ENCODE results near the gene SSC4D. TPM values are rescaled to one million over a fixed set of nuclear protein-coding genes. Genes with fewer than 3 reads are reported as not detected.

The SSC4D gene
- total and polyA plus RNA-seq, 2 of the 8 experiments (the other 6 are each of a cell fraction or from before 2014, with no cell fraction given), result 11.8 to 27.5 TPM

DNA sequence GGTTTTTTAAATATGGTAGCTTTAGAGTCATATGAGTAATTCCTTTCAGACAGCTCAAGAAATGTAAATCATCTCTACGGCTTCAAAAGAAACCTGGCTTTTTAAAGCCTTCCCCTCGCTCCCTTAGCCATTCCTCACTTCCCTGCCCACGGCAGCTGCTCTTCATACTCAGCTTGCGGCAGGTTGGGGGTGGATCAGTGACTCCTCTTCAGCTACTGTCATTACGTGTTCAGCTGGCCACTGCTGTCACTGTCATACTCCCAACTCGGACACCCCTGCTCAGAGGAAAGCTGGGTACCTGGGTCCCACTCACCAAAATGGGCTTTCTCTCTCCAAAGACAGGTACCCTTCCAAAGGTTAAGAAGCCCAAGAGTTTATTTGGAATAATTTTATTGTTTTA lies 57.3 kb downstream of the SSC4D start:
- Histone ChIP-seq H3K36me3 (ENCODE audit: control insufficient read depth in 2 of 4, insufficient read depth in 4 of 4, low read length in 3 of 4) (peaks cover 8 to 52% (median 28%) of the 10 kb centered on the region in 4 experiments; a peak in 7 of 8 replicates), H2AFZ (ENCODE audit: low read length) (no peak overlapping the region), H2BK20ac (ENCODE audit: low read length) (no peak overlapping the region), H4K91ac (replicated peaks; ENCODE audit: insufficient read length, low read length) (no peak overlapping the region), H4K5ac (ENCODE audit: insufficient read length, low read depth, low read length) (no peak overlapping the region), H3K79me1 (ENCODE audit: low read depth, low read length) (no peaks in the 10 kb centered on the region), H3K9ac (replicated peaks in 1 of 4; ENCODE audit: extremely low read depth in 1 of 4, low read depth in 3 of 4, low read length in 3 of 4) (no peak overlapping the region), H3K56ac (replicated peaks; ENCODE audit: insufficient read length, low read depth, low read length) (no peak overlapping the region), H3K4ac (replicated peaks; ENCODE audit: insufficient read length, low read depth, low read length) (no peak overlapping the region), H3K23me2 (ENCODE audit: low read depth, low read length) (no peaks in the 10 kb centered on the region), H4K8ac (ENCODE audit: extremely low read depth, insufficient read depth, low read length) (no peak overlapping the region), H3K23ac (ENCODE audit: insufficient read length) (no peak overlapping the region), H3K4me1 (replicated peaks in 1 of 4; ENCODE audit: control insufficient read depth in 3 of 4, insufficient read depth in 4 of 4, low read length in 3 of 4) (peaks cover 0 to 3% (median 1%) of the 10 kb centered on the region in 4 experiments; a peak in 3 of 7 replicates), H2BK120ac (replicated peaks; ENCODE audit: low read depth, low read length) (no peak overlapping the region), H4K20me1 (replicated peaks in 1 of 2; ENCODE audit: control insufficient read depth in 1 of 2, insufficient read depth in 2 of 2, low read length in 2 of 2) (peaks cover 43 to 50% of the 10 kb centered on the region in 2 experiments), H3K27ac (ENCODE audit: low read depth, low read length) (no peak overlapping the region), H3K79me2 (ENCODE audit: control insufficient read depth in 1 of 2, insufficient read depth in 2 of 2, low read length in 2 of 2) (peaks cover 73 to 100% of the 10 kb centered on the region in 2 experiments), H2BK5ac (ENCODE audit: low read depth, low read length) (no peak overlapping the region), H3K27me3 (replicated peaks in 1 of 4; ENCODE audit: control insufficient read depth in 3 of 4, extremely low read depth in 1 of 4, insufficient read depth in 3 of 4, low read length in 3 of 4) (no peaks in the 10 kb centered on the region), H3K14ac (ENCODE audit: insufficient read length) (no peak overlapping the region), H3K4me2 (ENCODE audit: insufficient read depth in 1 of 2, low read depth in 2 of 2, low read length in 2 of 2) (no peak overlapping the region), H3K9me3 (ENCODE audit: insufficient read depth in 2 of 2, low read depth in 1 of 2, low read length in 1 of 2) (no peaks in the 10 kb centered on the region), H2AK5ac (ENCODE audit: low read depth, low read length) (no peak overlapping the region), H2BK12ac (ENCODE audit: low read depth, low read length) (no peak overlapping the region), H2BK15ac (ENCODE audit: low read length) (no peak overlapping the region), H3K4me3 (ENCODE audit: extremely low read depth in 1 of 4, insufficient read depth in 2 of 4, low read depth in 3 of 4, low read length in 4 of 4) (no peak overlapping the region), H3K18ac (ENCODE audit: extremely low read depth, low read length) (no peak overlapping the region)
- ChIA-PET CTCF (ENCODE audit: partially characterized antibody) (interaction anchor here (1.2 to 1.4 kb wide), 2 partner anchors 19 to 22 kb away, joined by 4 read pairs; no protein-coding TSS in a partner anchor), POLR2A (ENCODE audit: partially characterized antibody) (interaction anchor here (0.6 to 14.3 kb wide), 11 partner anchors 8 to 320 kb away, joined by 3 to 249 read pairs (median 4); partner anchors contain the start of gene HSPB1)
- FAIRE-seq, result no peak
- DNase-seq (ENCODE audit: low read depth in 1 of 2, low spot score in 2 of 2), result no peak
- peak; percentile 61 to 68; a peak in 1 of 4 replicates for TF ChIP-seq SIN3A (conservative IDR thresholded peaks at IDR 0.05 in 1 of 2, IDR thresholded peaks at IDR 0.05 in 1 of 2; ENCODE audit: low read depth in 1 of 2, low read length in 2 of 2)
- peak; percentile 40; the same call in 1 of the 2 replicates for TF ChIP-seq POLR2AphosphoS5 (IDR thresholded peaks at IDR 0.05; ENCODE audit: low read depth, low read length)
- TF ChIP-seq RXRA (IDR thresholded peaks at IDR 0.05; ENCODE audit: insufficient read depth, low read depth, low read length), result no peak
- WGBS, 2 experiments (ENCODE audit: extremely low coverage in 1 of 2, insufficient coverage in 1 of 2, insufficient read length in 1 of 2, insufficient replicate concordance in 2 of 2, low coverage in 1 of 2, low lambda C conversion rate in 2 of 2, missing lambda C conversion rate in 1 of 2), result 93% methylated on average over 6 of the region's 6 CpGs; no CpG with 5 or more reads in 1 of the 2 experiments
